H1 (cell line): ENCODE results near the gene FKBP2. TPM values are rescaled to one million over a fixed set of nuclear protein-coding genes. Genes with fewer than 3 reads are reported as not detected.

ENCODE experiments used
- ATF2 ChIP-seq: IDR thresholded peaks from 2 replicates; pipeline ENCODE4 v1.6.1; 2012; ENCODE audit warnings: low read length, inconsistent platforms
- CBX5 ChIP-seq: fragments of 300-800, 300-1000 bp; sonication (generic); IDR thresholded peaks from 2 replicates; pipeline ENCODE4 v1.7.1; 2016; ENCODE audit warnings: antibody characterized with exemption, low read length, low read depth
- CHD1 ChIP-seq: IDR thresholded peaks from 2 replicates; pipeline ENCODE4 v1.6.1; 2012; ENCODE audit warnings: low read depth, low read length, improper control_type of control experiment
- CREB1 ChIP-seq: IDR thresholded peaks from 2 replicates; pipeline ENCODE4 v1.6.1; 2012; ENCODE audit warnings: inconsistent platforms
- CTBP2 ChIP-seq: IDR thresholded peaks from 2 replicates; pipeline ENCODE4 v1.7.0; 2011; ENCODE audit warnings: borderline replicate concordance, mild to moderate bottlenecking, moderate library complexity, mixed read lengths, low read length; ENCODE audit not compliant: insufficient read depth, insufficient read length
- EZH2 ChIP-seq: fragments of 200-600 bp; sonication (generic); IDR thresholded peaks from 2 replicates; pipeline ENCODE4 v1.7.1; 2012; ENCODE audit warnings: low read depth, mild to moderate bottlenecking, moderate library complexity, low read length, inconsistent platforms; ENCODE audit not compliant: severe bottlenecking
- NRF1 ChIP-seq: IDR thresholded peaks from 2 replicates; pipeline ENCODE4 v1.6.1; 2011; ENCODE audit warnings: mild to moderate bottlenecking, low read depth, low read length, improper control_type of control experiment
- PHF8 ChIP-seq: fragments of 200-600 bp; sonication (generic); conservative IDR thresholded peaks from 2 replicates; pipeline ENCODE4 v1.7.1; 2012; ENCODE audit warnings: low read depth, mild to moderate bottlenecking, inconsistent platforms, low read length, moderate library complexity
- POU5F1 ChIP-seq: IDR thresholded peaks from 2 replicates; pipeline ENCODE4 v1.6.1; 2011; ENCODE audit warnings: low read depth, mild to moderate bottlenecking, low read length, moderate library complexity
- RFX5 ChIP-seq: IDR thresholded peaks from 2 replicates; pipeline ENCODE4 v1.6.1; 2011; ENCODE audit warnings: low read depth, low read length, improper control_type of control experiment, borderline replicate concordance
- RNF2 ChIP-seq: fragments of 200-900, 300-1000 bp; sonication (generic); IDR thresholded peaks from 2 replicates; pipeline ENCODE4 v1.7.1; 2016; ENCODE audit warnings: borderline replicate concordance, low read depth, mild to moderate bottlenecking, antibody characterized with exemption, low read length; ENCODE audit not compliant: poor library complexity, severe bottlenecking; ENCODE audit errors: missing control alignments
- RXRA ChIP-seq: IDR thresholded peaks from 2 replicates; pipeline ENCODE4 v1.6.1; 2011; ENCODE audit warnings: low read depth, mild to moderate bottlenecking, low read length, moderate library complexity; ENCODE audit not compliant: insufficient read depth
- SAP30 ChIP-seq: fragments of 300-600 bp; sonication (generic); IDR thresholded peaks from 2 replicates; pipeline ENCODE4 v1.7.1; 2012; ENCODE audit warnings: low read length, moderate library complexity, mild to moderate bottlenecking, inconsistent platforms; ENCODE audit not compliant: insufficient read depth, insufficient replicate concordance
- SIN3A ChIP-seq, 2 experiments: IDR thresholded peaks in 1 of 2; conservative IDR thresholded peaks in 1 of 2; 2 replicates each; pipeline ENCODE4 v1.6.1; 2011 to 2012; ENCODE audit warnings: low read length in 2 of 2, improper control_type of control experiment in 1 of 2, low read depth in 1 of 2, mild to moderate bottlenecking in 1 of 2
- SIRT6 ChIP-seq: IDR thresholded peaks from one replicate; pipeline ENCODE4 v1.7.1; 2012; ENCODE audit warnings: low read length, inconsistent platforms
- SIX5 ChIP-seq: IDR thresholded peaks from 2 replicates; pipeline ENCODE4 v1.6.1; 2011; ENCODE audit warnings: mild to moderate bottlenecking, low read depth, low read length
- SP4 ChIP-seq: IDR thresholded peaks from 2 replicates; pipeline ENCODE4 v1.6.1; 2012; ENCODE audit warnings: low read length, inconsistent platforms
- SRF ChIP-seq: IDR thresholded peaks from 2 replicates; pipeline ENCODE4 v1.6.1; 2011; ENCODE audit warnings: mild to moderate bottlenecking, low read depth, low read length, moderate library complexity
- SUZ12 ChIP-seq: fragments of 200-600 bp; sonication (generic); IDR thresholded peaks from 2 replicates; pipeline ENCODE4 v1.6.1; 2012; ENCODE audit warnings: mild to moderate bottlenecking, inconsistent platforms, low read length, moderate library complexity, mixed read lengths
- ZNF274 ChIP-seq: IDR thresholded peaks from 2 replicates; pipeline ENCODE4 v1.7.0; 2012; ENCODE audit warnings: low read length, borderline replicate concordance; ENCODE audit errors: extremely low read depth
- polyA plus RNA-seq, 7 experiments: library from polyadenylated mRNA; depleted of rRNA in 3 of 7; stranded (reverse) in 5 of 7; unstranded in 2 of 7; fragments of >200 nt in 5 of 7; fragments of 200-250 nt in 2 of 7; gene quantifications; 1 replicate in 5 of 7; 2 replicates in 1 of 7; 4 replicates in 1 of 7; pipeline versions ENCODE4 v1.2.1 to v1.2.3, GENCODE V29; 2011 to 2013; ENCODE audit warnings: missing spikeins in 2 of 7, mixed read lengths in 2 of 7
- total RNA-seq: library from RNA; stranded (reverse); fragmentation: NEBNext Ultra II Directional; extraction: Animal tissue kit (Norgen Biotek cat#: 25700); gene quantifications from 2 replicates; pipeline ENCODE4 v1.2.1, GENCODE V29; 2021
- TF ChIP-seq, protein P1 (sequence below): IDR thresholded peaks from 2 replicates; pipeline ENCODE4 v1.6.1; 2011; ENCODE audit warnings: low read depth, mild to moderate bottlenecking, low read length; ENCODE audit not compliant: insufficient read depth

Gene FKBP2
- total and polyA plus RNA-seq, 2 of the 8 experiments (the other 6 are each of a cell fraction or from before 2014, with no cell fraction given), result 41.7 to 52.5 TPM

GRCh38 chr11:64246871-64247728 lies 6.2 kb downstream of the FKBP2 start, which contains the start of gene PPP1R14B (continued):
- TF ChIP-seq NRF1, result no peak
- TF ChIP-seq SIRT6, result no peak
- no peak for TF ChIP-seq RNF2
- no peak for TF ChIP-seq CBX5
- no peak for TF ChIP-seq SP4
- TF ChIP-seq ZNF274, result no peak
- TF ChIP-seq SIN3A (conservative IDR thresholded peaks at IDR 0.05 in 1 of 2, IDR thresholded peaks at IDR 0.05 in 1 of 2; ENCODE audit: low read depth in 1 of 2, low read length in 2 of 2), result peak in 1 of 2 experiments; percentile 92; a peak in 2 of 4 replicates
- peak; percentile 57 for TF ChIP-seq SIX5
- no peak for TF ChIP-seq SRF
- 0 out of 2 replicates have a peak, but pooled peaks have one; percentile 14 for TF ChIP-seq PHF8
- TF ChIP-seq, protein P1, sequence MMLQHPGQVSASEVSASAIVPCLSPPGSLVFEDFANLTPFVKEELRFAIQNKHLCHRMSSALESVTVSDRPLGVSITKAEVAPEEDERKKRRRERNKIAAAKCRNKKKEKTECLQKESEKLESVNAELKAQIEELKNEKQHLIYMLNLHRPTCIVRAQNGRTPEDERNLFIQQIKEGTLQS, result no peak
- TF ChIP-seq EZH2, result no peak
- no peak for TF ChIP-seq RXRA
- TF ChIP-seq RFX5, result no peak
- TF ChIP-seq CREB1, result no peak; the same call in 1 of the 2 replicates
- peak; percentile 99 for TF ChIP-seq SAP30
- no peak for TF ChIP-seq POU5F1
- no peak for TF ChIP-seq CTBP2
- TF ChIP-seq ATF2, result no peak
- TF ChIP-seq SUZ12, result no peak
- TF ChIP-seq CHD1, result no peak
